GM11168 (cell line): ENCODE results near the gene TRERF1.

Experiments
- in situ Hi-C: fragments of 300-500 bp; cut with MboI; formaldehyde crosslinking; loops from one replicate; pipeline ENCODE4 v1.12.0; 2022; ENCODE audit warnings: low sequenced_read_pairs; ENCODE audit not compliant: unreplicated experiment

The TRERF1 gene

DNA sequence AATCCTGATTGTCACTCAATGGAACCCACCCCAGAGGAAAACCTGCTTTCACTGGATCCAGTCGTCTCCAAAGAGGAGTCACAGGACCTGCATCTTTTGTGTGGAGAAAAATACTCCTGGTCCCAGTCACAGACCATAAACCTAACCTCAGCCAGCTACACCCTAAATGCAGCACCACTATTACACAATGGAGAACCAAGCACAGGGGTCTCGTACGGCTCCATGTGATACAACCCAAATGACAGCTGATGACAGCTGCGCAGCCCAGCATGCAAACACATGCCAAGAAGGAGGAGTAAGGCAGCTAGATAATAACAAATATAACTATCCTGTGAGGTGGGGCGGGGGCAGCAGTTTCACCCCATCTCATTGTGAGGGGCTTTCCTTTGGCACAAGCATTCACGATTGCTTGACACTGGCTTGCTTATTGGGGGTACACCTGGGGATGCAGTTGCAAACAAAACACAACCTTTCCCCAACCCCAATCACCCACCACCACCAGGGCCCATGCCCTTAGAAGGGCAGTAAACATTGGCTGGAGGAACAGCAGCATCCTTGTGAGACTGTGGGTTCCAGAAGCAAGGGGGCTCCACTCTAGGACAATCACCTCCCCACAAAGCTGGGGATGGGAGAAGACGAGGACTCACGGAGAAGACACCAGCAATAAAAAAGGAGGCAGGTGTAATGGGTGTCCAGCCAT, 51.5 kb downstream of the TRERF1 start:
- in situ Hi-C loops = no loop called here

DNA sequence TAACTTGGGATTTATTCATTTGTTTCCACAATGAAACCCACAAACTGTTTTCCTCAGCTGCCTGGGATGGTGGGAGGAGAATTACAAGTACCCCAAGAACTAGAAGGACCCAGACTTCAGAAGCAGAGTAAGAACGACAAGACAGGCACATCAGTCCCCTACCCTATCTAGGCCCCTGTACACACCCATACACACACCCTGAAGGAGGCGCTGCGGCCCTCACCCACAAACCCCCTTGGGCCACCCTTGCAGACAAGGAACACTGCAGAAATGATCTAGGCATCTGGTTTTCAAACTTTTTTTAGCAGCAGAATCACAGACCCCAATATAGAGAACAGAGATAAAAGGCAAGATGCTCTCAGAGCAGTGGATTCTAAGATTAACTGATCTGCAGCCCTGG, 55.0 kb downstream of the TRERF1 start:
- in situ Hi-C loops = no loop called here

DNA sequence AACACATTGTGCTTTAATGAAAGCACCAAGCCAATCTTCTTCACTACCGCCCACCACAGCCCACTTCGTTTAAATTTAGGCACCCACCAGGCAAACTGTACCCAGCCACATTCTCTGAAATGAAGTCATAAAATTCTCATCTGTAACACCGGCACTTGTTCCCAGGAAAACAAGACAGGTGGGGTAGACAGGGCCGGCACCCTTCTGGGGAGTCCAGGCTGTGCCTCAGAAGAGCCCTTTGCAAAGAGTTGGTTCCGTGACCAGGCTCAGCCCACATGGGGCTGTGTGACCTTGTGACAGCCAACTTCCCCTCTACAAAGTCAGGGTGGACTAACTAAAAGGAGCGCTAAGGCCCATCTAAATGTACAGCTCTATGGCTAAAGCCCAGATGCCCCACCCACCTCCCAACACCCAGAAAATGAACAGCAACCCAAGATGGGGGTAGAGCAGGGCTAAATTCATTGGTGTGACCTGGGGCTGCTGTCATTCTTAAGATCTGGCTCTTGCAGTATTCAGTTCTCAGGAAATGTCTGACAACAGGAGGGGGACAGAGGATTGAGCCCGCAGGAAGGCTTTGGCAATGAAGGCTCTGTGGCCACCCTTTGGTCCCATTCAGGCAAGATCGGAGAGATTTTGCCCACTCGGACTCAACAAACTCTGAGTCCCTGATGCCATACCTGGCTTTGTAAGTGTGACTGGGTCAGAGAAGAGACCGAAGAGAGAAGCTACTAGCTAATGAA, 56.7 kb downstream of the TRERF1 start:
- in situ Hi-C loops = no loop called here

DNA sequence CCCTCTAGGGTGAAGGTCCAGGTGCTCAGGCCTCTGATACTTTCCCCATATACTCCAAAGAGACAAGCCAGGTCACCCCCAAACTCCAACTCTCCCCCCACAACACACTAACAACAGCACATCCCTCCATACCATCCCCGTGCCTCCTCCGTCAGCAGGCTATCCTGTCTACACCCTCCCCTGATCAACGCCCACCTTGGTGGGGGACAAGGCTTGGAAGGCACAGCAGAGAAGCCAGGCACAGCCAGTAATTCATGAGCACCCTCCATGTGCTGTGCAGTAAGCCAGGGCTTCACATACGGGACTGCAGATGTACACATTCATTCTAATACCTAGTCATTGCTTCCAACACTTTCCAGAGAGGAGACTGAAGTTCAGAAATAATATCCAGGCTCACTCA, 57.6 kb downstream of the TRERF1 start:
- in situ Hi-C loops = no loop called here

DNA sequence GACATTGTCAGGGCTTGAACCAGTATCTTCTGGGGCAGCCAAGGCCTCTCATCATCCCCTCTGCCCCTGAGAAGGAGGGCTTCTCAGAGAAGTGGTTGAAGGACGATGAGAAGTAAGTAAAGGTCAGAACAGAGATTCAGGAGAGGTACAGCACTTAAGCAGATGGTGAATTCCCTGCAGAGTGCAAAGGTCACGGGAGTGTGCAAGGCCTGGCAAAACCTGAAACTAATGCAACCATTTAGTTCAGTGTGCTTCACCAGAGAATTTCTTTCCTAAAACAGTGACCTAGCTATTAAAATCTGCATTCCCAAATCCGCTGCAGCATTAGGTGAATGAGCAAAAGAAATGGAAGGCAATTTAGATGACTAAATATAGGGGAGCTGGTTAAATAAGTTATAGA, 58.4 kb downstream of the TRERF1 start:
- in situ Hi-C loops = no loop called here

DNA sequence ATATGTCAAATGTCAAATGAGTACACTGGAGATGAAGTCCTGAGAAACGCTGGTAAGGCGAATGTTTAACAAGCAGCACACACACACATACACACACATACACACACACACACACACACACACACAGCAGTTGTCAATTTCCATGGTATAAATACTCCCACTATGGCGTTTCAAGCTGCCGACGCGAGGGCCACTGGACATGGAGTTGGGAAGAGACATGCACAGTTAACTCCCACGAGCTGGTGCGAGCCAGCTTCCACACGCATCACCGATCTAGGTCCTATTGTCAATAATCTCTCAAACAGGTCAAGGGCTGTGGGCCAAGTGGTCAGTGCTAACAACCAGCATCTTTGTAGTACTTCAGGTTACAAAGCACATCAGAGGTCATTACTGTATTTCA, 58.9 kb downstream of the TRERF1 start:
- in situ Hi-C loops = no loop called here

DNA sequence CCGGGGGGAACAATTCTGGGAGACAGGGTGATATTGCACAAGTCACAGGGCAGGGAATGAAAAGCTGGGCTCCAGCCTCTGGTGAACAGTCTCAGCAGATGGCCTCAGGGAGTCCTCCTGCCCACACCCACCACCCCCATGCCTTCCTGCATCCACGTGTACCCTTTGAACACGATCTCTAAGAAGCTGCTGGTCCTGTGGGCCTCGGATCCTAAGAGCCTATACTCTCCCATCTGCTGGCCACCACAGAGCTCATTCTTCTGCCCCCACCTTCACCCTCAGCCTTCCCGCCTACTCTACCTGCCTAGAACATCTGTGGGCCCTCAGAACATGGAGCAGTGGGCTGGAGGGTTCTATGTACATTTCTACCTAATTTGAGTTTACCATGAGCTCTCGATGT, 60.3 kb downstream of the TRERF1 start:
- in situ Hi-C loops = no loop called here

DNA sequence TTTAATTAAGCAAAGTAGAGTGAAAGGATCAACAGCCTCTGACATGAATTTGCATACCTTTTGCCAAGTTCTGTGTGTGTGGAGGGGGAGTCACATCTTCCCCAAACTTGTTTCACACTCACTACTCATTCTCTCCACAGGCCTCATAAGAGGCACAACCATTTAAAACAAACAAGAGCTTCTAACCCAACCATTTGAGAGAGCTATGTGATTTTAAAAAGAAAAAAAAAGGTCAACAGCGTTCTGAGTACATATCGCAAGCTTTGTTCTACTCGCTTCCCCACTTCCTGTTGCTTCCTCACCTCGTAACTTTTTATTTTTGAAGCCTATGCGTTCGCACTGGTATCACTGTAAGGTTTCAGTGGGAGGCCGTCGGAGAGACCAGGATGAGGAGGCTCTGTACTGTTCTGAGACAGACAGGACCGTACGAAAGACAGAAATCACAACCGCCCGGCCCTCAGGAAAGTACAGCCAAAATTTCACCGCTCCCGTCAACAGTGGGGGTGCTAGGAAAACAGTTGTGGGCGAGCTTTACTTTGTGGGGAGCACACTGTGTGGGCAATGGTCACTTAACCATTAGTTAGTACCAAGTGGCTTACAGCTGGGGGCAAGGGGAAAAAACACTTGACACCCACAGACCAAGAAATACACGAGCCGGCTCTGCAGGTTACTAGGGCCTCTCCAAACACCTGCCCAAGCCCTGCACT, 61.3 kb downstream of the TRERF1 start:
- in situ Hi-C loops = no loop called here

DNA sequence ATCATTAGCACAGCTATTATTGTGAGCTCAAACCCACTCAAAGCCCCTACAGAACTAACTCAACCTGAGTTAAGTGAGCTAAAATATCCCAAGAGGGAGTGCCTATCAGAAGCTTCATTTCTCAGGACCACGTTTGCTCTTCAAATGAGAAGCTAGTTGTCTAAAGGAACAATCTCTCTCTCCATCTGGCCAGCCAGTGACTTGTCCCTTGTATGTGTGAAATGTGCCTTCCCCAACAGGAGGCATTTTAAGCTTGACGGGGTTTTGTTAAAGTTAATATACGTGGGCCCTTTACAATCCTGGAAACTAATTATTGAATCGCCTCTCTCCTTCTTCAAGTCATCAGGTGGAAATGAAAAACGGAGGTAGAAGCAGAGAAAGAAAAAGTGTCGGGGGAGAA, 62.0 kb downstream of the TRERF1 start:
- in situ Hi-C loops = no loop called here

DNA sequence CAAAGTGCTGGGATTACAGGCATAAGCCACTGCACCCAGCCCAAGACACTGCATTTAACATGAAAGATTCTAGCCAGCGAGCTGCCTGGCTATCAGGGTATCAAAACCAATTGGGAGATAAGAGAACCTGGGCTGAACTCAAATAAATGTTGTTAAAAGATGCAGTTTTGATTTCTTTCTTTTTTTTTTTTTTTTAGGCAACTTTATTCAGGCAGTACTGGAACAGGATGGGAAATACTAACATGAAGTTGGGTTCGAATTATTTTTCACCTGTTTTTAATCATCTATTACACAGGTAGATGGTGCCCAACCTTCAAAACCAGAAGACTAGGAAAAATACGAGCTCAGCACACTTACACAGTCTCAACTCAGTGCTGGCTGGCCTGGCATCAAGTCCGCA, 63.7 kb downstream of the TRERF1 start:
- in situ Hi-C loops = no loop called here

DNA sequence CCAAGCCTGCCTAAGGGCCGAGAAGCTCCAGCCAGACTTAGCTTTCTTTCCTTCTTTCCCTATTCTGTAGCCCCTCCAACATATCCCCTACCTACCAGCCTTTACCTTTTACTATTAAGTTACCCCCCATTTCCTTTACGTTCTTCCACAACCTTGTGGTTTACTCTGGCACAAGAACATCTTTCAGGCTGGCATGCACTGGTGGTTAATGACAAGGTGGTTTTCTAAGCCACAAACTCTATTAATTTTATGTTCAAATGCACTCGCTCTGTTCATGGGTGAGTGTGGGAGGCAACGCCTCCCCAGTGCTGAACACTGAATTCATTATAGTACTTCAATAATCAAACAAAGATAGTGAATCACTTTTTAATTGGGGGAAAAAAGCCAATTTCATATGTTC, 64.4 kb downstream of the TRERF1 start:
- in situ Hi-C loops = no loop called here

DNA sequence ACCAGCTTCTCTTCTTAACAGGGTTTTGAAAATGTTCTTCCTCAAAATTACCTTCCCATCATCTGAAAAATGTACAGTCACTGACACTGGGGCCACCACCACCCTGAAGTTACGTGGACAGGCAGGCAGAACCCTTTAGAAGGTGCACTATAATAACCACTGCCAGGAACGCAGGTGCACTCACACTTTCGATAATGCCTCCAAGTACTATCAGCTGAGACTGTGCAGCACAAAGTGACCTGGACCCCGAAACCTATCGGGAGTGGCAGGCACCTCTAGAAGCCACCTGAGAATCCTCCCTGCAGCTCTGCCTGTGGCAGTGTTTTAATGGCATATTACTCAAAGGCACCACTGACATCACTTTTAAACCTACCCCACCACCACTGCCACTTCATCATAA, 66.4 kb downstream of the TRERF1 start:
- in situ Hi-C loops = no loop called here

DNA sequence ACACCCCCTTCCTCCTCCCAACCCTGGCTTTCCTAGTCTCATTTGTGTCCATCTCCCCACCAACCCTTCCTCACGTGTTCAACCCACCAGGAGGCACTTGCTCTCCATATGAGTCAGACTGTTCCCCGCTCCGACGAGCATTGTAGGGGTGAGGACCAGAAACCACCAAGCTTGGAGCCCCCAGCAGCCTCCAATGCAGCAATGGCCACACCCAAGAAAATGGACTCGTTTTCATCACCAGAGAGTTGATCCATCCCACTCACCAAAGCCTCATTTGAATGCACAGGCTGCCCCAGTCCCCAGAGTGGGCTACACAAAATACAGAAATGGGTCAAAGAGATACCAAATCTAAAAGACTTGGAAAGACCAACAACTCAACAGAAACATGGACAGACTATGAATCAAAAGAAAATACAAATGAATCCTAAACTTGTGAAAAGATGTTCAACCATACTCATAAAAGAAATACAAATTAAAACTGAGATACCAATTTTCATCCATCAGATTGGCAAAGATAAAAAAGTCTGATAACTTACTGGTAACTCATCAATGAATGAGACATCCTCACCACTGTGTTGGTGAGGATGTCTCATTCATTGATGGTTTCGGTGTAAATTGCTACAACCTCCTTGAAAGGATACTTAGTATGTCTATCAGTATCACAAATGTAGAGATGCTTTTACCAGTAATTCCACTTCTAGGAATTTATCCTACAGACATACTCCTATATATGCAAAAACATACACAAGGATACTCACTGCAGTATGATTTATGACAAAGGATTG, 68.1 kb downstream of the TRERF1 start:
- in situ Hi-C loops = no loop called here

DNA sequence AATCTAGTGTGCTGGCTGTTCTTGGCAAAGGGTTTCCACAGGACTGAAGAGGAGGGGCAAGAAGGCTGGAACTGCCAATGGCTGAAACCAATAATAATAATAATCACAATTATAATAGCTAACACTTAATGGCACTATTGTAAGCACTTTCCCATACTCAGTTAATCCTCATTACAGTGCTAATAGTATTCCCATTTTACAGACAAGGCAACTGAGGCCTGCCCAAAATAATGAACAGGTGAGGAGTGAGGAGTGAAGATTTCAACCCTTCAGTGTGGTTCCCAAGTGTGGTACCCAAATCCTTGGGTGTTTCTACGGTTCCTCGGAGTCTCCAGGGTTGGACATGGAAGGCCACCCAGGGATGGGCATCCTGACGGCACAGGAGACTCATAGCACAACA, 69.9 kb downstream of the TRERF1 start:
- in situ Hi-C loops = no loop called here

DNA sequence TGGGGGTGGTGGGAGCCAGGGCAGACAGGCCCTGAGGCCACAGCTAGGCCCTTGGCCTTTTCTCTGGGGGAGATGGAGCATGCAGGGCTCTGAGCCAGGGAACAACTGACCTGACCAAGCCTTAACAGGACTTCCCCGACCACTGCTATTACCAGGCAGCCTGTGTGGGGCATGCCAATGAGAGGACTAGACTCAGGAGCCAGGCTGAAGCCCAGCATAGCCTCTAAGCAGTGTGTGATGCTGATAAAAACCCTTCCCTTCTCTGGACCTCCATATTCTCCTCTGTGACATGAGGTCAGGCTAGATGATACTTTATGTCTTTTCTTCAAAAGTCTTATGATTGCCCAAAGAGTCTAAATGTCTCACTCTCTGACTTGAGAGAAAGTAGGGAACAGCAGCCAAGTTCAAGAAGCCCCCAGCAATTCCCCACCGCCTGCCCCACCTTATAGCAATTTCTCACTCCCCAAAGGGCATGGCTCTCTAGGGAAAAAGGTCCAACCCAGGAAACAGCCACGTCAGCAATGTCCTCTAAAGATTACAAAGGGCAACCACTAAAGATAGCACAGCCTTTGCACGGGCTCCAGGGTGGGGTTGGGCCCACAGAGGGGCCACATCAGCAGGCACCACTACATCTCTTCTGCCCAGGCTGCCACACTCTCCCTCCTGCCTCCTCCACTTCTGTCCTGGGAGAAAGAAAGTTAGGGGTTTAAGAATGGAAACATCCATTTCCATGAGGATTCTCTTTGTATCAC, 71.3 kb downstream of the TRERF1 start:
- in situ Hi-C loops = no loop called here

DNA sequence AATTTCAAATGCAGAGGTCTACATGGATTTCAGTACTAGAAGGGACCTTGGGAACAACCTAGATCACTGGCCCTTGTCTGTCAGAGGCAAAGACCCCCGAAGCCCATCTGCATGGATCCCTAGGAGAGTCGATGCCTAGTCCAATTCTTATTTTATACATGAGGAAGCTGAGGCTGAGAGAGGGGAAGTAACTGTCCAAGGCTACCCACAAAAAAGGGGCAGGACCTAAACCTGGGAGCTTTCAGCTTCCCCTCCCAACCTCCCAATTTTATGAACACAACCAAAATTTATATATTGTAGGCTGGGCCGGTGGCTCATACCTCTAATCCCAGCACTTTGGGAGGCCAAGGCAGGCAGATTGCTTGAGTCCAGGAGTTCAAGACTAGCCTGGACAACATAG, 73.2 kb downstream of the TRERF1 start:
- in situ Hi-C loops = no loop called here

DNA sequence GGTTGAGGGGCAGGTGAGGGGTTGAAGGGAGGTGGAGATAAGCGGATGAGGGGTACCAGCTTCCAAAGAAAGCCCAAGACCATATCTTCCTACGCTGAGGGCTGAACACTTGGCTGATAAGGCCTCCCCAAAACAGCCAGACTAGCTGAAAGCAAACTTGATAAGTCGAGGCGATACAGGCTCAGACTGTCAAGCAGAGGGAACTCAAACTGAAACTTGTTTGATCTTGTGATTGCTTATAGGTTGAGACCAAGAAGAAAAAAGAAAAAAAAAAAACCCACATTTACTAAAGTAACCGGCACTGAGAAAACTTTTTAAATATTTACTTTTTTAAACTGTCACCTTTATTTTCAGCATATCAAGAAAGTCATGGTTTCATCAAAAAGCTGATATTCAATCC, 73.6 kb downstream of the TRERF1 start:
- in situ Hi-C loops = no loop called here

DNA sequence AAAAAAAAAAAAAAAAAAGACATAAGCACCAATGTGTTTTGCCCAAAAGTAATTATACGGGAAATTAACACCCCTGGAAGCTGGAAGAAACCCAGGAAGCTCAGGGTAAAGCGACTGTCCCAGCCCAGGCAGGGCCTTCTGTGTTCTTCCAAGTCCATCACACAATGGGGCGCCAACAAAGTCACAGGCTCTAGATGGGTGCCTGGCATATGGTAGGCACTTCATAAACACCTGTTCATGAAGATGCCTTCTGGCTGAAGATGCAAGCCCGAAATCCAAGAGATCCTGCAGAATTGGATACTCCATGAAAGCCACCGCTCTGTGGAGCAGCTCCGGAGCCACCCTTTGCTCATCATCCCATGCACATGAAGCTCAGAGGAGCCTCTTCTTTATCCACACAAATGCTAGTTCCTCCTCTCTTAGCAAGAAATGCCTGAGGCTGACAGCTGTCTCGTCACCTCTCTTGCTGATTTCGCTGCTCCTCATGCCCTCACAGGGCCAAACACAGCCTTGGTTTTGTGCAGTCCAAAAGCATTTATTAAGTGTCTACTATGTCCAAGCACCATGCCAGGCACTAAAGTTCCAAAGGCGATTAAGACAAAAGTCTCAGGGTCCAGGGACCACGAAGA, 76.6 kb downstream of the TRERF1 start:
- in situ Hi-C loops = no loop called here

DNA sequence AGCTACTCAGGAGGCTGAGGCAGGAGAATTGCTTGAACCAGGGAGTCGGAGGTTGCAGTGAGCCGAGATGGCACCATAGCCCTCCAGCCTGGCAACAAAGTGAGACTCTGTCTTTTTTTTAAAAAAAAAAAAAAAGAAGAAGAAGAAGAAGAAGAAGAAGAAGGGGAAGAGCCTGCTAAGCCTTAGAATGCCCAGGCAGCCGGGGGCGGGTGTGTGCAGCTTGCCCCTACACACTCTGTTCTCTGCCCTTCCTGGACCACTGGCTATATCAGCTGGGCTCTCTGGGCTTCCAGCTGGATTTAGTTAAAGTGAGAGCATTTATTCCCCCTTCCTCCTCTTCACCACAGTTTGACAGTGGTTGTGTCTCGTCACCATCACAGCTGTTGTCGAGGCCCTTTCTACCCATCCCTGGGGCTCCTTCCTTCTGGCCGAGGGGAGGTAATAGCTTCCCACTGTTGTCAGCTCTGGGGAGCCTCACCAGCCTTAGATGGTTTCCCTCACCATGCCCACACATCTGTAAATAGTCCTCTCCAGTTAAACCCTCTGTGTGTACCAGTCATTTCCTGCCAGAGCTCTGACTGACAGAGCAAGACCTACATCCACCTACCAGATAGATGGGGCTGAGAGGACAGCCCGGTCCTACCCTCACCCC, 77.6 kb downstream of the TRERF1 start:
- in situ Hi-C loops = no loop called here
